ENCODE data around the gene DHODH. TPM values are rescaled to one million over a fixed set of nuclear protein-coding genes. Genes with fewer than 3 reads are reported as not detected.
A peak's percentile ranks its signal among the peaks of the same experiment; 100 is the strongest.

DHODH gene
- total and polyA plus RNA-seq, 2 donors (not counting 1 experiment from before 2014, with no cell fraction given) = 7.4 to 11.3 TPM

GRCh38 chr16:72064361-72064894, 55.9 kb downstream of the DHODH start:
- POLR2A ChIA-PET = no interaction called here
- no peaks in the 10 kb centered on the region for H3K27me3 ChIP-seq (replicated peaks in 1 of 4; ENCODE audit: control extremely low read depth in 1 of 4, control insufficient read depth in 3 of 4, insufficient read depth in 4 of 4, low read length in 3 of 4)
- H3K27ac Mint-ChIP-seq = no peak overlapping the region
- CTCF ChIA-PET = no interaction called here
- H3K4me1 Mint-ChIP-seq = no peaks in the 10 kb centered on the region
- H3K36me3 ChIP-seq (replicated peaks in 1 of 2; ENCODE audit: control extremely low read depth in 1 of 2, control insufficient read depth in 1 of 2, extremely low read depth in 1 of 2, insufficient read depth in 2 of 2, low read length in 1 of 2) = peaks cover 0 to 4% of the 10 kb centered on the region in 2 experiments
- H3K79me2 ChIP-seq (ENCODE audit: control insufficient read depth, insufficient read depth, low read length) = no peaks in the 10 kb centered on the region
- no peak overlapping the region for H3K9ac ChIP-seq (ENCODE audit: low read length)
- no peak for TF ChIP-seq CTCF (IDR thresholded peaks at IDR 0.05)
- TF ChIP-seq EZH2 (IDR thresholded peaks at IDR 0.05; ENCODE audit: borderline replicate concordance, insufficient read depth, low read depth, low read length, poor library complexity, severe bottlenecking) = no peak
- no peak overlapping the region for H3K4me3 Mint-ChIP-seq
- H3K9me3 Mint-ChIP-seq (ENCODE audit: insufficient read depth) = no peaks in the 10 kb centered on the region
- 96% methylated on average over 10 of the region's 10 CpGs for WGBS (ENCODE audit: insufficient coverage)
- H3K27ac ChIP-seq (ENCODE audit: low read length in 2 of 2) = no peak overlapping the region
- ATAC-seq (ENCODE audit: low read depth) (no peak), DNase-seq (no peak)
- H3K4me1 ChIP-seq (ENCODE audit: control insufficient read depth in 2 of 2, insufficient read depth in 2 of 2, low read length in 2 of 2) = no peaks in the 10 kb centered on the region
- no peak overlapping the region for H2AFZ ChIP-seq (ENCODE audit: insufficient read depth, low read depth, low read length, poor library complexity, severe bottlenecking)
- no peaks in the 10 kb centered on the region for H3K9me3 ChIP-seq (ENCODE audit: control extremely low read depth in 1 of 3, control insufficient read depth in 2 of 3, insufficient read depth in 1 of 3, low read length in 2 of 3)
- no peak overlapping the region for H3K4me2 ChIP-seq (replicated peaks; ENCODE audit: low read depth, low read length, poor library complexity, severe bottlenecking)
- no peaks in the 10 kb centered on the region for H3K27me3 Mint-ChIP-seq
- intact Hi-C loops (cut with micrococcal nuclease) = no loop called here
- no peak overlapping the region for H3K4me3 ChIP-seq (ENCODE audit: control extremely low read depth in 1 of 5, extremely low read depth in 1 of 5, insufficient read depth in 1 of 5, low read depth in 2 of 5, low read length in 4 of 5)
- H4K20me1 ChIP-seq (ENCODE audit: control insufficient read depth, insufficient read depth, low read length, poor library complexity, severe bottlenecking) = no peaks in the 10 kb centered on the region

- no peak for ATAC-seq (ENCODE audit: low read depth)
These were observed 58.2 kb downstream of the DHODH start for GRCh38 chr16:72066747-72067146.

More at GRCh38 chr16:72066747-72067146, 58.2 kb downstream of the DHODH start:
- Histone ChIP-seq H3K4me1 (ENCODE audit: control insufficient read depth in 2 of 2, insufficient read depth in 2 of 2, low read length in 2 of 2) (no peaks in the 10 kb centered on the region), H3K9me3 (ENCODE audit: control extremely low read depth in 1 of 3, control insufficient read depth in 2 of 3, insufficient read depth in 1 of 3, low read length in 2 of 3) (no peaks in the 10 kb centered on the region), H3K27ac (ENCODE audit: low read length in 2 of 2) (no peak overlapping the region), H3K4me3 (ENCODE audit: control extremely low read depth in 1 of 5, extremely low read depth in 1 of 5, insufficient read depth in 1 of 5, low read depth in 2 of 5, low read length in 4 of 5) (no peak overlapping the region), H3K27me3 (replicated peaks in 1 of 4; ENCODE audit: control extremely low read depth in 1 of 4, control insufficient read depth in 3 of 4, insufficient read depth in 4 of 4, low read length in 3 of 4) (no peaks in the 10 kb centered on the region), H3K4me2 (replicated peaks; ENCODE audit: low read depth, low read length, poor library complexity, severe bottlenecking) (no peak overlapping the region), H3K79me2 (ENCODE audit: control insufficient read depth, insufficient read depth, low read length) (no peaks in the 10 kb centered on the region), H4K20me1 (ENCODE audit: control insufficient read depth, insufficient read depth, low read length, poor library complexity, severe bottlenecking) (no peaks in the 10 kb centered on the region), H3K9ac (ENCODE audit: low read length) (no peak overlapping the region), H2AFZ (ENCODE audit: insufficient read depth, low read depth, low read length, poor library complexity, severe bottlenecking) (no peak overlapping the region), H3K36me3 (replicated peaks in 1 of 2; ENCODE audit: control extremely low read depth in 1 of 2, control insufficient read depth in 1 of 2, extremely low read depth in 1 of 2, insufficient read depth in 2 of 2, low read length in 1 of 2) (peaks cover 0 to 4% of the 10 kb centered on the region in 2 experiments)
- H3K4me1 Mint-ChIP-seq = no peaks in the 10 kb centered on the region
- peak; percentile 46 for DNase-seq
- ChIA-PET CTCF (interaction anchor here (0.9 to 2.7 kb wide), 8 partner anchors 12 to 1825 kb away, joined by 3 to 15 read pairs (median 4); partner anchors contain the start of genes DHX38, HP and TXNL4B), POLR2A (interaction anchor here (0.5 kb wide), 1 partner anchor 250 kb away, joined by 3 read pairs; no protein-coding TSS in a partner anchor)
- no peaks in the 10 kb centered on the region for H3K9me3 Mint-ChIP-seq (ENCODE audit: insufficient read depth)
- no peak overlapping the region for H3K4me3 Mint-ChIP-seq
- TF ChIP-seq EZH2 (IDR thresholded peaks at IDR 0.05; ENCODE audit: borderline replicate concordance, insufficient read depth, low read depth, low read length, poor library complexity, severe bottlenecking) (no peak), CTCF (IDR thresholded peaks at IDR 0.05) (peak; percentile 67)
- H3K27ac Mint-ChIP-seq = no peak overlapping the region
- no CpG with 5 or more reads among the region's 1 CpG for WGBS (ENCODE audit: insufficient coverage)
- H3K27me3 Mint-ChIP-seq = no peaks in the 10 kb centered on the region
- intact Hi-C loops (cut with micrococcal nuclease) = no loop called here

All from B cell (primary cell).